GM10266 (cell line): ENCODE results near the gene PVALB.

Experiments used
- DNase-seq: peaks from one replicate; pipeline ENCODE4 v3.0.0; 2012; ENCODE audit errors: extremely low spot score
- TF ChIP-seq, protein P1 (sequence below): IDR thresholded peaks from 2 replicates; pipeline ENCODE4 v1.5.1; 2012; ENCODE audit warnings: mild to moderate bottlenecking, low read depth; ENCODE audit not compliant: control insufficient read depth, insufficient read depth; ENCODE audit errors: missing control alignments

Gene PVALB

DNA sequence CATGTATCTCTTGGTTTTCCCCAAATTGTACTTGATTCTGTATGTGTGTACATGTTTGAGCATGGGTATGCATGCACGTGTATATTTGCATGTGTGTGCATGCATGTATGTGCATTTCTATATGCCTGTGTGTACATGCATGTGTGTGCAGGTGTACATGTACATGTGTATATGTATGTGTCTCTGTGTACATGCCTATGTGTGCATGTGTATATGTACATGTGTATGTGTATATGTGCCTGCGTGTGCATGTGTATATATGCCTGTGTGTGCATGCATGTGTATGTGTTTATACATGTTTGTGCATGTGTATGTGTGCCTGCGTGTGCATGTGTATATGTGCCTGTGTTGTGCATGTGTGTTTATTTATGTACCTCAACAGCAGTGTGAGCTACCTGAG is 38.6 kb upstream of the PVALB start:
- DNase-seq = no peak
- TF ChIP-seq, protein P1, sequence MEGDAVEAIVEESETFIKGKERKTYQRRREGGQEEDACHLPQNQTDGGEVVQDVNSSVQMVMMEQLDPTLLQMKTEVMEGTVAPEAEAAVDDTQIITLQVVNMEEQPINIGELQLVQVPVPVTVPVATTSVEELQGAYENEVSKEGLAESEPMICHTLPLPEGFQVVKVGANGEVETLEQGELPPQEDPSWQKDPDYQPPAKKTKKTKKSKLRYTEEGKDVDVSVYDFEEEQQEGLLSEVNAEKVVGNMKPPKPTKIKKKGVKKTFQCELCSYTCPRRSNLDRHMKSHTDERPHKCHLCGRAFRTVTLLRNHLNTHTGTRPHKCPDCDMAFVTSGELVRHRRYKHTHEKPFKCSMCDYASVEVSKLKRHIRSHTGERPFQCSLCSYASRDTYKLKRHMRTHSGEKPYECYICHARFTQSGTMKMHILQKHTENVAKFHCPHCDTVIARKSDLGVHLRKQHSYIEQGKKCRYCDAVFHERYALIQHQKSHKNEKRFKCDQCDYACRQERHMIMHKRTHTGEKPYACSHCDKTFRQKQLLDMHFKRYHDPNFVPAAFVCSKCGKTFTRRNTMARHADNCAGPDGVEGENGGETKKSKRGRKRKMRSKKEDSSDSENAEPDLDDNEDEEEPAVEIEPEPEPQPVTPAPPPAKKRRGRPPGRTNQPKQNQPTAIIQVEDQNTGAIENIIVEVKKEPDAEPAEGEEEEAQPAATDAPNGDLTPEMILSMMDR = no peak

DNA sequence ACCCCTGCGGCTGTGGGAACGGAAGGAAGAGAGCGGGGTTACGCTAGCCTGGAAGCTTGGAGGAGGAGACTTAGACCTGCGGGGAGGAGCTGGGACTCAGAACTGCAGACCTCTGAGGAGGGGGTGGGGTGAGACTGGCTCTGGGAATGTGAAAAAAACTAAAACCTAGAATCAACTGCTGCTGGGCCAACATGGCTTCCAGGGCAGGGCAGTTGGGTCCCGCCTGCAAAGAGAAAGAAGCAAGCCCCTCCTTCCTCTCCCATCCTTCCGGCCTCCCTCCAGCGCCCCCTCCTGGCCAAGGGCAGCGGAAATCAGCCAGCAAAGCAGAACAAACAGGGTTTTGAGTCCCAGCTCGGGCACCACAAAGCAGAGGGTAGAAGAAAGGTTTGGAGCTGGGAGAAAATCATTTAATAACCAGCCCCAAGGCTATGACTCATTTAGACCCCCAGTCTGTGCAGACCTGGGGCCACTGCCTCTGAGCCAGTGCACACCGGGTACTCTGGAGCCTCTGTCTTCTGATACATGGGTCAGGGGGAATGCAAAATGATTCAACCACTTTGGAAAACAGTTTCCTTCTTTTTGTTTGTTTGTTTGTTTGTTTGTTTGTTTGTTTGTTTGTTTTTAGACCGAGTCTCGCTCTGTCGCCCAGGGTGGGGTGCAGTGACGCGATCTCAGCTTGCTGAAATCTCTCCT is 36.7 kb upstream of the PVALB start:
- TF ChIP-seq, protein P1 = peak; percentile 78
- DNase-seq = peak; percentile 79

DNA sequence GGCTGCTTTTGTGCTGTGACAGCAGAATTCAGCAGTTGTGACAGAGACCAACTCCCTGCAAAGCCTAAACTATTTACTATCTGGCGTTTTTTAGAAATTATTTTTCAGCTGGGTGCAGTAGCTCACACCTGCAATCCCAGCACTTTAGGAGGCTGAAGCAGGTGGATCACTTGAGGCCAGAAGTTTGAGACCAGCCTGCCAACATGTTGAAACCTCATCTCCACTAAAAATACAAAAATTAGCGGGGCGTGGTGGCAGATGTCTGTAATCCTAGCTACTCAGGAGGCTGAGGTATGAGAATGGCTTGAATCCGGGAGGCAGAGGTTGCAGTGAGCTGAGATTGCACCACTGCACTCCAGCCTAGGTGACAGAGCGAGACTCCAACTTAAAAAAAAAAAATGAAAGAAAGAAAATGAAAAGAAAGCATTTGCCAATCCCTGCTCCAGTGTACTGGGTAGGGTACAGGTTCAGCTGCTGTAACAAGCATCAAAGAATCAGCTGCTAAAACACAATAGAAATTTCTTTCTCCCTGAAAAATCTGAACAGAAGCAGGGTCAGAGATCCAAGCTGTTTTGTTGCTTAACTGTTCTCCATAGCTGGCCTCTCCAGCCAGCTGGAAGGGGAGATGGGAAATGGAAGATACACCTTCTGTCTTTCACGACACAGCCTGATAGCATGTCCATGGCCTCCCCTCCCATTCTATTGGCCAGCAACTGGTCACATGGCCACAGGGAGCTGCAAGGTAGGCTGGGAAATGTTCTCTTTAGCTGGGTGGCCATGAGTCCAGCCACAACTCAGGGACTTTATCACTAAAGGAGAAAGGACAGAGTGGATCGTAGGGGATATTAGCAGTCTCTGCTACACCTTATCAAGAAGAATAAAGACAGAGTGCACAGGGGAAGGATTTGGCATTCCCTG is 35.5 kb upstream of the PVALB start:
- TF ChIP-seq, protein P1 = no peak
- no peak for DNase-seq

GRCh38 chr22:36850682-36851081 is 33.8 kb upstream of the PVALB start:
- TF ChIP-seq, protein P1 = no peak
- DNase-seq = no peak

- TF ChIP-seq, protein P1 = no peak
- DNase-seq = no peak
Measured at GRCh38 chr22:36850056-36850455, 33.2 kb upstream of the PVALB start.

GRCh38 chr22:36846949-36847348 is 30.1 kb upstream of the PVALB start:
- TF ChIP-seq, protein P1 = no peak
- no peak for DNase-seq

DNA sequence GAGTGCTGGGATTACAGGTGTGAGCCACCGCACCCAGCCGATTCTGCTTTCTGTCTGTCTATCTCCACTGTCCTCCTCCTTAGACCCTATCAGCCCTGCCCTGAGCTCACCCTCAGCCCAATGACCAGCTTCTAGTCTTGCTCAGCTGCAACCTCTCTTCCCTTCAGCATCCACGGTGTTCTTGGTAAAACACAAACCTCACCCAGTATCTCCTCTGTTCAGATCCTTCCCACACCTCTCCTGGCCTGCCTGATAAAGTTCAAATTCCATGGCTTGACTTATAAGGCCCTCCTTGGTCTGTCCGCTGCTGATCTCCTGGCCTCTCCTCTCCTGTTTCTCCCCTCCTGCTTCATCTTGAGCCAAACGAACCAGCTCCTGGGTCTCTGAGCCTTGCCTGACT is 29.4 kb upstream of the PVALB start:
- DNase-seq = no peak
- TF ChIP-seq, protein P1 = no peak
